Urinary bladder (tissue), 4 donors: ENCODE results near the gene OTUD7B. TPM values are rescaled to one million over a fixed set of nuclear protein-coding genes. Genes with fewer than 3 reads are reported as not detected.

Source experiments
- DNase-seq: peaks from one replicate; pipeline ENCODE4 v3.0.0-alpha.2; 2015; ENCODE audit errors: extremely low spot score
- H3K27ac ChIP-seq: one replicate; pipeline ENCODE4 v1.5.1; 2013; ENCODE audit warnings: low read depth, mild to moderate bottlenecking, moderate library complexity
- H3K36me3 ChIP-seq: one replicate; pipeline ENCODE4 v1.6.1; 2013; ENCODE audit warnings: mild to moderate bottlenecking, moderate library complexity; ENCODE audit not compliant: insufficient read depth
- H3K4me1 ChIP-seq: one replicate; pipeline ENCODE4 v1.6.1; 2013; ENCODE audit warnings: mild to moderate bottlenecking, moderate library complexity; ENCODE audit not compliant: insufficient read depth
- H3K4me3 ChIP-seq: one replicate; pipeline ENCODE4 v1.5.1; 2013; ENCODE audit warnings: low read depth, low read length
- WGBS: extraction: QIAGEN DNeasy Blood & Tissue Kit; methylation state at CpG from one replicate; pipeline ENCODE4 v1.1.7; 2013; 5-methylcytosine and 5-hydroxymethylcytosine counted together
- polyA plus RNA-seq: library from polyadenylated mRNA; stranded (reverse); fragments of 200-250 nt; gene quantifications from one replicate; pipeline ENCODE4 v1.2.3, GENCODE V29; 2013
- total RNA-seq: library from RNA; depleted of rRNA; stranded (reverse); fragments of >200 nt; gene quantifications from one replicate; pipeline ENCODE4 v1.2.3, GENCODE V29; 2014
- donor health status: healthy with polysubstance abuse.
- donor health status: healthy.

OTUD7B gene
- total and polyA plus RNA-seq, 2 donors = 9.2 to 20.9 TPM

DNA sequence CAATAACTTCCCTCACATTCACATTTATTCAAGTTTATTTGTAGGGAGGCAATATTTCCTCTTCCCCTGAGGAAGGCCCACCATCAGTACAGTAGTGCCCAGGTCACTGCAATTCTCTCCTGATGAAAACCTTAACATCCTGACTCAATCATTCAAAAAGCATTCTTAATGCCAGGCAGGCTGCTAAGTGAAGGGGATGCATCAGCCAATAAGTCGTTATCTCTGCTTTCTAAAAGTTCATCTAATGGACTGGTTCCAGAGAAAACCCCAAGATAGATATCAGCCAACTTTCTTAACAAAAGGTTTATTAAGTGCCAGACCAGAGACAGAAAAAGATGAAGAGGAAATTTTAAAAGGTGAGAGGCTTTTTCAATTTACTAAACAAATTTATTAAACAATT is 17.3 kb downstream of the OTUD7B start:
- H3K36me3 ChIP-seq = no peaks in the 10 kb centered on the region
- DNase-seq = no peak
- no peak overlapping the region for H3K27ac ChIP-seq
- peaks cover 1% of the 10 kb centered on the region for H3K4me1 ChIP-seq
- 48% methylated on average over 1 of the region's 1 CpG for WGBS
- no peak overlapping the region for H3K4me3 ChIP-seq

DNA sequence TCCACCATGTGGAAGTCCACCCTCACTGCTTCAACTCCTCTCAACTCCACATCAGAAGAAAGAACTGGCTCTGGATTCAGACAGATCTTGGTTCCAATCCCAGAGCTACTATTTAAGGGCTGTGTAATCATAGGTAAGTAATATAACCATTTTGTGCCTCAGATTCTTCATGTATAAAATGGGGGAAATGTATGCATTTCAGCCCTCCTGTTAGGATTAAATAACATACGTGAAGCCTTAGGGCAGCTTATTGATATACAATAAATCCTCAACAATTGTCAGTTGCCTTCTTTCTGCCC is 23.3 kb downstream of the OTUD7B start:
- DNase-seq = no peak
- no peaks in the 10 kb centered on the region for H3K36me3 ChIP-seq
- H3K4me3 ChIP-seq = no peak overlapping the region
- no peak overlapping the region for H3K27ac ChIP-seq
- H3K4me1 ChIP-seq = no peaks in the 10 kb centered on the region
- 79% methylated on average over 1 of the region's 1 CpG for WGBS

DNA sequence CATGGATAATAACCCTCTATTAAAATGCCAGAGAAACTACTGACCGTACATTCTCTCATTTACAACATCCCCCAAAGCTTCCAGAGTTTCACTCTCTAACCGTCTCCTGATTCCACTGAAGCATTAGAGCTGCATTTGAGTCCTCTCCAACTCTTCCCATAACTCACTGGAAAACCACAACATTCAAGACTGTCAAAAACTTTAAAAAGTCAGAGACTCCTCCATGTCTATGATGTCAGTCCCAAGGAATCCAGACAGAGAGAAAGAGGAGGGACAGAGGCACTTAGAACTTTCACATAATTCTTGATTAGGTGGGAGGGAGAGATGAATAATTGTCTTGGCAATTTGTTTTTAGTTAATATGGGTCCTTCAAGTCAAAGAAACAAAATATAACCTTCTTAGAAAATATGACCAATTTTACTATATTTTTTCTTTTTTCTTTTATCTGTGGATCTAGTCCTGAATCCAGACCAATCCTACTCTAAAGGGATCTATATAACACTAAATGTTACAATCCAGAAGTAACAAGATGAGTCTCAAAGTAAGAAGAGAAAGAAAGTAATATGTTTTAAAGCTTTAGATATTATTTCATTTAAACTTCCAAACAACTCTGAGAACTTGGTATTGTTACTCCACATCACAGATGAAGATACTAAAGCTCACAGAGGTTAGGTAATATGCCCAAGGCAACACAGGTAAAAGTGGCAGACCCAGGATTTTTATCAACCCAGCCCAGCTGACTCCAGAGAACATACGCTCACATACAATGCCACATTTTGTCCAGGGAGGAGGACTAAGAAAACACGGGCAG is 23.8 kb downstream of the OTUD7B start:
- H3K27ac ChIP-seq = no peak overlapping the region
- 54% methylated on average over 4 of the region's 4 CpGs for WGBS
- H3K4me1 ChIP-seq = no peaks in the 10 kb centered on the region
- H3K4me3 ChIP-seq = no peak overlapping the region
- H3K36me3 ChIP-seq = no peaks in the 10 kb centered on the region
- no peak for DNase-seq

DNA sequence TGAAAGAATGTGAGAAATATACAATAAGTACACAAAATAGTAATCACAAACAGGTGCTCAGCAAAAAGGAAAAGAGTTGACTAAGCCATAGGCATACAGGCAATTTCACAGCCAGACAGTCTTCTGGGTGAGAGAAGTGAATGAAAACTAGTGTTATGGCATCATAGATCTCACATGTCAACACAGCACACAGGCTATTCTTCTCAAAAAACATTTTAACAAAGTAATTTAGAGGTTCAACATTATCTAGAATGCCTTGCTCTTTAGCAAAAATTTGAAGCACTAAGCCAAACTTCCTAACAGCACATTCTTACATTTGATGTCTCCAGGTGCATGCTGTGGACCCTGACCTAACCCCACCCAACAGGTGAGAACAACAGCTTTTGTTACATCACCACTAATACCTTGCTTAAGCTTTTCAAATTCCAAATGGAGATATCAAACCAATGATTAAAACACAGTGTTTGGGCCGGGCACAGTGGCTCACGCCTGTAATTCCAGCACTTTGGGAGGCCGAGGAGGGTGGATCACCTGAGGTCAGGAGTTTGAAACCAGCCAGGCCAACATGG is 30.5 kb downstream of the OTUD7B start:
- Histone ChIP-seq H3K4me3 (no peak overlapping the region), H3K27ac (no peak overlapping the region), H3K36me3 (peaks cover 2% of the 10 kb centered on the region), H3K4me1 (no peaks in the 10 kb centered on the region)
- 94% methylated on average over 3 of the region's 3 CpGs for WGBS
- no peak for DNase-seq

DNA sequence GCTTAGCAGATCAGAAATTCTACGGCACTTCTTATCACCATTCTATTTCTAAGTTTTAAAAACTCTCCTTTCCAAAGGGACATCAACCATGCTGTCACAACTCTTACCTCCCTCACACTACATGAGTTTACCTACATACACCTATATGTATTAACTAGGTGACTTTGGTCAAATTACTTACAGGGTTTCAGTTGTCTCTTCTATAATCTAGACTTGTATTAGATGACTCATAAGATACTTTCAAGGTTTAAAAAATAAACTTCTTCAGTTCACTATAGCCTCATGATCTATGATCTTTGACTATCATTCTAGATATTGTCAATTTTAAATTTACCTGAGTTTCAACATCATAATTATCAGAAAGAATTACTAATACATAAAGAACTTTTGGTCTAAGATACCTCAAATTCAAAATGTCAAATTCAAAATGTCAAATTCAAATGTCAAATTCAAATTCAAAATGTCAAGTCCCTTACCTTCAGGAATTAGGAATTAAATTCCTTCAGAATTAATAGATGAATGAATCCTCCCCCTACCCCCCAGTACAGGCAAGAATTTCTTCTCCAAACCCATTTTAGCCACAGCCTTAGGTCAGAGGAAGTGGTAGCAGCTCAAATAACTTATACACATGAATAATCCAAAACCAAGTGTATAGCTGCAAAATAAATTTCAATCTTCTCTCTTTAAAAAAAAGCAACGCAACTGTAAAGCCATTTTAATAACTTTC is 31.1 kb downstream of the OTUD7B start:
- Histone ChIP-seq H3K4me1 (no peaks in the 10 kb centered on the region), H3K27ac (no peak overlapping the region), H3K36me3 (peaks cover 2% of the 10 kb centered on the region), H3K4me3 (no peak overlapping the region)
- DNase-seq = no peak
- WGBS = 93% methylated on average over 2 of the region's 2 CpGs

DNA sequence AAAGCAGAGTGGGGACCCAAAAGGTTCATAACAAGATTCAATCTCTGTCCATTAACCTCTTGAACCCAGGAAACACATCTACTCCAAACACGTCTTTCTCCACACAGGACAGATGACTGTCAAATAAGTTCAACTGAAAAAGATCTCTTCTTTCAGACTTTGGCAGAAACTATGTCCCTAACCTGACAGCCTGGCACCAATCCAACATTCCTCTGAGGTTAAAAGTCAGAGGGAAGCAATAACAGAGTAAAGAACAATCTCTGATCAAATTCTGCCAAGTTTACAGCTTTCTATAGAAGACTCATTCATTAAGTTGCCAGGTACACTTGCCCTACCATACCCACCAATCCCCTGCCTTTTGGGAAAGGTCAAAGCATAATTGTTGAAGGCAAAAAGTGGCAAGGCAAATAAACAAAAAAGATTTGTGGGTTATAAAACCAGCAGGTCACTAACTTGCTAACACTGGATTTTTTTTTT is 31.9 kb downstream of the OTUD7B start:
- WGBS = 74% methylated on average over 1 of the region's 1 CpG

DNA sequence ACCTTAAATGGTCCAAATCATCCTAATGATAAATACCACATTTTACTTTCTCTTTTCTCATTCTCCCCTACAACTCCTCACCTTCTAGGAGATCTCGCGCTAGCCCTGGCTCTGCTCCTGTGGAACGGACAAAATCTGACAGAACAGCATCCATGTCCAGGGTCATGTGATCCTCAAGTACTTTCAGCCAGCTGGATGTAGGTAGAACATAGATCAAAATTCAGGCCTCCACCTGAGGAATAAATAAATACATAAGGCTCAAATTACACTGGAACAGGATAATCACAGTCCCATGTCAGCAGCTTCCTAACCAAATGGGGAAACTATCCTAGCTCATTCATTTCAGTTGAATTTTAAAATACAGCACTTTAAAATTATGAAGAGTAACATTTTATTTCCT is 33.2 kb downstream of the OTUD7B start:
- H3K27ac ChIP-seq = no peak overlapping the region
- no peaks in the 10 kb centered on the region for H3K4me1 ChIP-seq
- H3K4me3 ChIP-seq = no peak overlapping the region
- 94% methylated on average over 3 of the region's 3 CpGs for WGBS
- peaks cover 2% of the 10 kb centered on the region for H3K36me3 ChIP-seq
- no peak for DNase-seq

More for the DNA sequence above, 31.9 kb downstream of the OTUD7B start:
- Histone ChIP-seq H3K27ac (no peak overlapping the region), H3K4me3 (no peak overlapping the region), H3K4me1 (no peaks in the 10 kb centered on the region), H3K36me3 (peaks cover 2% of the 10 kb centered on the region)
- no peak for DNase-seq

DNA sequence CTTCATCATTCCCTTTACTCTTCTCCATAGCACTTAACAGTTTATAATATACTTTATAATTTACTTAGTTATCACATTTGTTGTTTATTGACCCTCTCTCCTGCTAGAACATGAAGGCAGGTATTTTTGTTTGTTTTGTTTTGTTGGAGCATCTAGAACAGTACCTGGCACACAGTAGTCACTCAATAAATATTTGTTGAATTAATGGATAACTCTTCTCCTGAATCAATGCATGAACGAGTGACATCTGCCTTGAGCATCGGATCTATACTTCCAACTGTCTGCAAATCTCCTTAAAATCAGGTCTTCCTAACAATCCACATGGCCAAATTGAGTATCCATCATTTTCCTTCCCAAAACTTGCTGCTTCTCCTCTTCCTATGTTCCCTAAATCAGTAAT is 38.0 kb downstream of the OTUD7B start:
- WGBS = 96% methylated on average over 2 of the region's 2 CpGs
- Histone ChIP-seq H3K27ac (no peak overlapping the region), H3K4me1 (no peaks in the 10 kb centered on the region), H3K4me3 (no peak overlapping the region), H3K36me3 (peaks cover 10% of the 10 kb centered on the region)
- DNase-seq = no peak

DNA sequence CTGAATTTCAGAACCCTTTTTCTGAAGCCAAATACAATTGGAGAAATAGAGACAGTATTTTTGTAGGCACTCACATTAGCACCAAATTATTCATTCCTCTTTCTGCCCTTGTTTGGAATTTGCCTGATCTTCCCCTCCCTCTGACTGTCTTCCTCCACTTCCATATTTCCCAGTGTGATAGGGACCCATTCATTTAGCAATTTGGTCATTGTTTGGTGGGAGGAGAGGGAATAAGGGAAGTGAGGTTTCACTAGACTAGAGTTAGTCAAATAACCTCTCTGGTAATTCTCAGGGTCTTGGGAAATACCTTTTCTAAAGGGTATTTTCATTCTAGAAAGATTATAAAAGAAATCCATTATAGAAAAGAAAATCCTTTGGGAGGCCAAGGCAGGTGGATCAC is 42.9 kb downstream of the OTUD7B start:
- Histone ChIP-seq H3K4me1 (no peaks in the 10 kb centered on the region), H3K36me3 (peaks cover 11% of the 10 kb centered on the region), H3K27ac (no peak overlapping the region), H3K4me3 (no peak overlapping the region)
- no peak for DNase-seq

DNA sequence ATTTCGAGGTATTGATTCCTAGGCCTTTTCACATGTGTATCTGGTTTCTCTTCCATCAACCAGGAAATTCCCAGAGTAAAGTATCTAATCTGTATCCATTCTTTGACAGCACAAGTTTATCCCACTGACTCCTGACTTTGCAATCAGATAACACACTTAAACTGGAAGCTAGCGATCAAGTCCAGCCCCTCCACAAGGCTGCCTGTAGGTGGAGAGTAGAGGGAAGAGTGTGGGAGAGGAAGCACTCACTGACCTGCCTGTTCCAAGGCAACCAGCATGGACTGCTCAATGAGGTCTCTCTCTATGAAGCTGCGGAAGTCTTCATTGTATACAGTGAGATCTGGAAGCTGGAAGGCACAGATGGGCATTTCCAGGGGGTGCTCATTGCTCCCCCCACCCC is 43.5 kb downstream of the OTUD7B start:
- Histone ChIP-seq H3K27ac (no peak overlapping the region), H3K4me1 (no peaks in the 10 kb centered on the region), H3K4me3 (no peak overlapping the region), H3K36me3 (peaks cover 11% of the 10 kb centered on the region)
- WGBS = 82% methylated on average over 3 of the region's 3 CpGs
- no peak for DNase-seq

DNA sequence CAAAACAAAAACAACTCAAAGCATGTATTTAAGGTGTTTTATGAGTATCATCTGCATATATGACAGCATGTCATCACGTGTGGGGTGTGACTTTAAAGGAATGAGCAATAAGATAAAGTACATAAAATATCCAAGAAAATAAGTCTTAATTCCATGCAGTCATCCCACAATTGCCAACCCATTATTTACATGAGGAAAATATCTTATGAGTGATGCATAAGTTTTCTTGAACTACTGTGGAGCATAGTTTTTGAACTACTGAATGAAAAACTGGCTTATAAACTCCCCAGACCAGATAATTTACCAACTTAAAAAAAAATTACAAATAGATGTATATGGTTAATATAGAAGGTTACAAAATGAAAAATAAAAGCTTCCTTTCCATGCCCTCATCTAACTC is 44.1 kb downstream of the OTUD7B start:
- Histone ChIP-seq H3K27ac (no peak overlapping the region), H3K36me3 (peaks cover 9% of the 10 kb centered on the region), H3K4me3 (no peak overlapping the region), H3K4me1 (no peaks in the 10 kb centered on the region)
- WGBS = 66% methylated on average over 1 of the region's 1 CpG
- DNase-seq = no peak

DNA sequence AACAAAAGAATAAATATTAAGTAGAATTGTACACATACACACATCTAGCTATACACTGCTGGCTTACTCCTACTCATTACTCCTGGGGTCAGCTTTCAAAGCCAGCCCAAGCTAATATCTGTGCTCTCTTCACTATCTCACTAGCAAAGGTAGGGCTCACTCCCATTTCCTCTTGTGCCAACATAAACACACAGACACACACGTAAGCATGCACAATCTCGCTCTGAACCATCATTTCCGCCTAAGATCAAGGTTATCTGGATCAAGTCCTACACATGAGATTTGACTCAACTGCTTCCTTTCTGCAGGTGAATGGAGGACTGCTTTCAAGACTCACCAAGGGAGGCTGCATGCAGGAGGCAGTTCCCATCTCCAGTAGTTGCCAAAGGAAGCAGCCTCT is 45.1 kb downstream of the OTUD7B start:
- Histone ChIP-seq H3K4me3 (no peak overlapping the region), H3K4me1 (no peaks in the 10 kb centered on the region), H3K36me3 (peaks cover 7% of the 10 kb centered on the region), H3K27ac (no peak overlapping the region)
- no peak for DNase-seq
- 83% methylated on average over 3 of the region's 3 CpGs for WGBS

DNA sequence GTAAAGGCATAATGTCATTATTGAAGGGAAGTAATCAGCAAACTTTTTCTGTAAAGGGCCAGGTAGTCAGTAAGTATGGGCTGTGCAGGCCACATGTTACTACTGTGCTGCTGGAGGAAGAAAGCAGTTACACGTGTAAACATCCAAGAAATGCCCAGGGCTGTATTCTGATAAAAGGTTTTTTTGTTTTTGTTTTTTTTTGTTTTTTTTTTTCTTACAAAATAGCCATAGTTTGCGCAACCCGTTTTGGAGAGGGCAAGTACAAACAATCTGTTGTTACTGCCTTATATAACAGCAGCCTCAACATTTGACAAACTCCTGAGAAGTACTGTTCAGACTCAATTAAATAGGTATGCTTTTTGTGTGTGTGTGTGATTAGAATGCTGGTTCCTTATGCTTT is 47.2 kb downstream of the OTUD7B start:
- H3K36me3 ChIP-seq = peaks cover 5% of the 10 kb centered on the region
- no peaks in the 10 kb centered on the region for H3K4me1 ChIP-seq
- no peak for DNase-seq
- no peak overlapping the region for H3K27ac ChIP-seq
- H3K4me3 ChIP-seq = no peak overlapping the region
- 59% methylated on average over 3 of the region's 3 CpGs for WGBS

DNA sequence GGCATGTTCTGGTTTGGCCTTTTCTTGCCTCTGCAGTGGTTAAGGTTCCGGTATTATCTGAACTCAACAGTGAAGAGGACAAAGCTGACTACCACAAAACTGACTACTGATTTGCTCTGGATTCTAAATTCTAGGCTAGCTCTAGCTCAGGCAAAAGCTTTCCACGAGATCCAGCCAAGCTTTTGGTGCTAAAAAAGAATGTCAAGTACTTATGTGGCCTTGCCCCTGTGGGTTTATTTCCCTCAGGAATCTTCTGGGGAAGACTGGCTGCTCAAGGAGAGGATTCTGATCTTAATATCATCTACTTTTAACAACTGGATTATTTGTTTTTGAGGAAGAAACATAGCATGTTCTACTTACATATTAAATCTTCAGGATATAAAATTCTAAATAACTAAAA is 47.8 kb downstream of the OTUD7B start:
- H3K4me3 ChIP-seq = no peak overlapping the region
- H3K27ac ChIP-seq = peak overlapping the region; percentile 61
- WGBS = 76% methylated on average over 2 of the region's 2 CpGs
- no peaks in the 10 kb centered on the region for H3K4me1 ChIP-seq
- peaks cover 8% of the 10 kb centered on the region for H3K36me3 ChIP-seq
- DNase-seq = no peak
